ENCODE results near the gene P2RX1.

P2RX1 gene

DNA sequence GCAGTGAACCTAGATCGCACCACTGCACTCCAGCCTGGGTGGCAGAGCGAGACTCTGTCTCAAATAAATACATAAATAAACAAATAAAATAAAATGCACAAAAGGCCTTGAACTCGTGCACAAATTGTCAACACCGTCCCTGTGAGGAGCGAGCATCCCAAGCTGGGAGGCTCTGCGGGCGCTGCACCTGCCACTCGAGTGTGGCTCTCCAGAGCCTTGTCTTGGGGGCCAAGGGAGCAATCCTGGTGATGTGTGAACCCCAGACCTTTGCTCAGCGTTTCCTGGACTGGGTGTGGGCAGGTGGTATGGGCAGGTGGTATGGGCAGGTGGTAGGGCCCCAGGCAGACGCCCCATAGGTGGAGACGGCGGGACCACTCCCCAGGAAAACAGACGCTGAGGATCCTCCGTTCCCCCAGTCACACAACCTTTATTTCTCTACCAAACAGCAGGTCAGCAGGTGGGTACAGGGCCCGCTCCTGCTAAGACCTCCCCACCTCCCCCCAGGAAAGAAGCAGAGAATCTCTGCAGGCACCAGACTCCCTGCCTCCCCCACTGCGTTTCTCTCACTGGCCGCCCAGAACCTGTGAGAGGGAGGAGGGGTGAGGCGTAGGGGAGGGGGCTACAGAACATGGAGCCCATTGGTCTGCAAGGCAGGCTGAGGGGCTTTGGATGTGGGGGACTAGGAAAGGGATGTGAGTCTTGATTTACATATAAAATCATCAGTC lies 7.4 kb upstream of the P2RX1 start:
- DNase-seq: no peak

GRCh38 chr17:3922765-3923164 lies 6.5 kb upstream of the P2RX1 start:
- no peak for DNase-seq

DNA sequence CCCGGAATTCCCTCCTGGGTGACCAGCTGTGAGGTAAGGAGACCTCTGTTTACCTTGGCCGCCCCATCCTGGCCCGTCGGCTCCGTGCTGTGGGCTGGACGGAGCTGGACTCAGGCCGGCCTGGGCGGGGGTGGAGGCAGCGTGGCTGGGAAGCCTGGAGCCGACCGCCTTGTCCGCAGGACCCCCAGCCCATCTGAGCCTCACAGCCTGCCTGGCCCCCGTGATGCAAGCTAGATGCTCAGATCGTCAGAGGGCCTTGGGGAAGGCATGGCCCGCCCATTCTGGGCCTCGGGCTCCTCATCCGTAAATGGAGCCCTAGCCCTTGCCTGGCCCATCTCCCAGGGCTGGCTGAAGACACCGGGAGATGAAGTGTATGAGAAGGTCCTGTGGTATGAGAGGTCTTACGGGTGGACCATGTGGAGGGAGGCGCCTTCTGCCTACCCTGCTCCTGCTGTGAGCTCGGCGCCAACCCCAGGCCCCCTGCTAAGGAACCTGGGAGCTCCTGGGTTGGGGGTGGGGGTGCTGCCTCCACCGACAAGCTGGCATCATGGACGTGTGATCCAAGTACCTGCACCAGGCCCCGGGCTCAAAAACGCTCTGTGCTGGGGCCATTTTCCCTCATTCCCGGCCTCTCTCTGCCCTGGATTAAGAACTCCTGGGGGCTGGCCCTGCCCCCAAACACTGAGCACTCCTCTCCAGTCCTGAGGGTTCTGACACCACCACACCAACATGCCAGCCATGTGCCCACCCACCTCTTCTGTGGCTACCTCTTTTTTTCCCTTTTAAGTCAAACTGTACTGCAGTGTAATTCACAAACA lies 5.4 kb upstream of the P2RX1 start:
- DNase-seq: no peak

DNA sequence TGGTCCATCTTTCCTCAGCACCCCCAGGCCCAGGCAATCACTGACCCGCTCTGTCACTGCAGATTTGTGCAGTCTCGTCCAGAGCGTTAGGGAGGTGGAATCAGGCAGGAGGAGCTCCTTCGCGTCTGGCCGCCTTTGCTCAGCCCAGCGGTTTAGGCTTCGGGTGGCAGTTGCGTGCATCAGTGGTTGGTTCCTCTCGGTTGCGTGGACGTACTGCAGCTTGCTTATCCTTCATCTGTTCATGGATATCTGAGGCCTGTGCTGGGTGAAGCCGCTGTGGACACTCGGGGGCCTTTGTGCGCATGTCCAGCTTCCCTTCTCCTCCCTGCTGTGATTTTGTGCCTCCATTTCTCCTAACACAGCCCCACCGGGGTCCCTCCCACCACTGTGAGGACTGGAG lies 4.7 kb upstream of the P2RX1 start:
- DNase-seq: no peak

DNA sequence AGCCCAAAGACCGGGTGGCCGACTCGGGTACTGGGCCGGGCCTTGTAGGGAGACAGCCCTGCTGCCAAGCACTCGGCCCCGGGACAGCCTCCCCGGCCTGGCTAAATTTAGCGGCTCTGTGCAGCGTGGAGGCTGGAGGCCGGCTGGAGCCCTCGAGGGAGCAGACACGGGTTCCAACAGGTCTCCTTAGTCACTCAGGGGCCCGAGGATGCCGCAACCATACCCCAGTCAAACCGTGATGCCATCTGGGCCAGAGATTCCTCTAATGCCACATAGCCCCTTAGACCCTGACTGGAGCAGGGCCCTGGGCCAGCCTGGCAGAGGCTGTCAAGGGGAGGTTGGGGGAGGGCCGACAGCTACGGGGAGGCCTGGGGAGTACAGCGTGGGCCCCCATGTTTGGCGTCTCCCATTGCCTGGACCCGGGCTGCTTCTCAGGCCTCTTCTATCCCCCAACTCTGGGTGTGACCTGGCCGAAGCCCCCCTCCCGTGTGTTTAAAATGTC lies 2.9 kb upstream of the P2RX1 start:
- no peak for DNase-seq

- no peak for DNase-seq
Observed at GRCh38 chr17:3918372-3919122, 2.3 kb upstream of the P2RX1 start.

DNA sequence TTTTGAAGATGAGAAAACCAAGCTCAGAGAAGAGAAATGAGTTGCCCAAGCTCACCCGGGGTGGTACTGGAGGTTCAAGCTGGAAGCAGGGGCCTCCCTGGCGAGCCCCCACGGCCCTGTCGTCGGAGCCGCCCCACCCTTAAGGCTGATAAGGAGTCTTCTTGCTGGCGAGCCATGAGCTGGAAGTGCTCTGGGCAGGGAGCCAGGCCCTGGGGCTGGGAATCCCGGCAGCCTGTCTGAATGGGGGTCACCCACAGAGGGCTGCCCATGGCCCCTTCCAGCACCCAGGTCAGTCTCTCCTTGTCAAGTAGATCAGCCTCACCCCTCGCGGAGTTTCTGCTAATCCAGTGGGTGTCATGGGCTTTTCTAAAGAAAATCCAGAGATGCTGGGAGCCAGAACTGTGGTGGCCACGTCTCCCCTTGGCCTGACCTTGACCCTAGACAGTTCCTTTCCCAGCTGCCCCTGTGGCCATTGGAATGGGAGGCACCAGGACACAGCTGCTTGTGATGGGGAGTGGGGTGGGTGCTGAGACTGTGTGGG lies 1.2 kb upstream of the P2RX1 start:
- DNase-seq: no peak

DNA sequence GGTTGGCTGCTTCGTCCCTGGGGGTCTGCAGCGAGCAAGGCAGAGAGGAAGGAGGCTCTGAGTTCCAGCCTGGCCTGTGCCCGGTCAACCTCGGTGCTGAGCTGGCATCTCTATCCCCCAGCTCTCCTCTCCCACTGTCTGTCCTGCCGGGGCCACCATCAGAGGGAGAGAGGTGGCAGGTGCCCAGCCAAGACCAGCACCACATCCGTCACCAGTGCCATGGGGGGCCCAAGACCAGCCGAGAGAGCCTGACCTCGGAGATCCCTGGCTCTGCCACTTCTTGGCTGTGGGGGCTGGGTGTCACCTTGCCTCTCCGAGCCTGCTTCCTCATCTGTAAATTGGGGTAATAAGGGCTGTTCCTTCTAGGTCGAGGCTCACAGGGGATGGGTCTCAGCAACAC lies 560 bp upstream of the P2RX1 start:
- no peak for DNase-seq

DNA sequence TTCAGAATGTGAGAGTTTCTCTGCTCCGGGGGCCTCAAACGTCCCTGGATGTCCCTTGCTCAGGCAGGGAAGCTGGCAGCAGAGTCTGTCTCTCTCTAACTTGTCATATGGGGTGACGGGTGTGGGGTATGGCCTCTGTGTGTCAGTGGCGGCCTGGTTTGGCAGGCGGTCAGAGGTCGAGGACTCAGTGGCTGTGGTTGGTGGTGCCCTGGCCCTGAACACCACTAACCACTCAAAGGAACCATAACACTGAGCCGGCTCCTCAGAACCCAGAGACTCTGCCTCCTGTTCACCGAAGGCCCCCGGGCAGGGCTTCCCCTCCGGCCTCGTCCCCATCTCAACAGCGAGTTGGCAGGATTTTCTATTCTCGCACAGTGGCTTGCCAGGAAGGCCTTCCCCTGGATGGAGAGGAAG lies 677 bp downstream of the P2RX1 start:
- no peak for DNase-seq

DNA sequence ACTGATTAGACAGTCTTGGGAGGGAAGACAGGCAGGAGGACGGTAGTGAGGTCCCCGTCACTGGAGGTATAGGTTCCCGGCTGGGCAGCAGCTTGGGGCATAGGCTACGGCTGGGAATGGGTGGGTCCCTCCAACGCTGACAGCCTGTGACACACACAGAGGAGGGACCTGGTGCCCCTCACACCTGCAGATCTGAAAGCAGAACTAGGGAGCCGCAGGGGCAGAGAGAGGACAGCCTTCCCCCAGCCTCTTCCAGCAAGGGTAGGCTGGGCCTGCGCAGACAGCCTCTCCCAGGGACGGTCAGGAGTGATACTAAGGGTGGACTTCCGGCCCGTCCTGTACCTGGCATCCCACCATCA lies 2.0 kb downstream of the P2RX1 start:
- DNase-seq: no peak

DNA sequence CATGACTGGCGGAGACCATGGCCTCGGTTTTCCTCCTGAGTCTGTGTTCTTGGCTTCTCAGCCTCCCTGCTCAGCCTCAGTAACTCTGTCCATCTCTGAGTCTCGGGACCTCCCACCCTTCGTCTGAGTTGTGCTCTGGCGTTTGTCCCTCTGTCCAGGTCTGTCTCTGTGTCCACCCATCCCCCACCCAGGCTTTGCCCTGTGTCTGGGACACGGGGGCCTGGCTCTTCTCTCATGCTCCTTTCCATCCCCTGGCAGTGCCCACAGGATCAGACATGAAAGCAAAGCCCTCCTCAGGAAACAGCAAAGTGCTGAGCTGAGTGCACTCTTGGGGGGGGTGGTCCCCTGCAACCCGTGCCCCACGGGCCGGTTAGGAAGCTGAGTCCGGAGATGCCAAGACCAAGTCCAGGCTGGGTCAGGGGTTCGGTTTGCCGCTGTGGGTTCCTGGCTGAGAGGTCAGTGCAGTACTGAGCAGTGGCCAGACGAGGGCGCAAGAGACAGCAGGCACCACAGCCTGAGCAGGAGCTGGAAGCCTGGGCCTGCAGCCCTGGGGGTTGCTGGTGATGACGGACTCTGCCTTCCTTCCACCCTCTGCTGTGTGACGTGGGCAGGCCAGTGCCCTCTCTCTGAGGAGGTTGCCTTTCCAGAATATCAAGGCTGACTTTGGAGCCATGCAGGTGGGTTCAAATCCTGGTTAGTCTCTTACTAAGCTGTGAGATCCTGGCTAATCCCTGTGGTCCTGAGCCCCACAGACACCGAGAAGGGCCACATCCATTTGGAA lies 2.5 kb downstream of the P2RX1 start:
- DNase-seq: peak; percentile 78

DNA sequence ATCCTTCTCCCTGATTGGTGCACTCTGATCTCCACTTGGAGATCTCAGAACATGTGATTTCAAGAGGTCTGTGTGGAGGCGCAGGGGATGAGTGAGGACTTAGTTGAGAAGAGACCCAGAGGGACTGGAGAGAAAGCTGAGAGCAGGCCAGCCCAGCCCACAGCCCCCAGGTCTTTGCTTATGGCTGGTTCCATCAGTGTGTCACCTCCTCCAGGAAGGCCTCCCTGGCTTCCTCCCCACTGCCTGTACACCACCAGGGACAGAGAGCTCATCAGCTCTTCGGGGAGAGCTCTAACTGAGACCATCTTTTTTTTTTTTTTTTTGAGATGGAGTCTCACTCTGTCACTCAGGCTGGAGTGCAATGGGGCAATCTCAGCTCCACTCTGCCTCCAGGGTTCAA lies 3.4 kb downstream of the P2RX1 start:
- no peak for DNase-seq

GRCh38 chr17:3911271-3912053 lies 4.8 kb downstream of the P2RX1 start:
- DNase-seq: peak; percentile 56

DNA sequence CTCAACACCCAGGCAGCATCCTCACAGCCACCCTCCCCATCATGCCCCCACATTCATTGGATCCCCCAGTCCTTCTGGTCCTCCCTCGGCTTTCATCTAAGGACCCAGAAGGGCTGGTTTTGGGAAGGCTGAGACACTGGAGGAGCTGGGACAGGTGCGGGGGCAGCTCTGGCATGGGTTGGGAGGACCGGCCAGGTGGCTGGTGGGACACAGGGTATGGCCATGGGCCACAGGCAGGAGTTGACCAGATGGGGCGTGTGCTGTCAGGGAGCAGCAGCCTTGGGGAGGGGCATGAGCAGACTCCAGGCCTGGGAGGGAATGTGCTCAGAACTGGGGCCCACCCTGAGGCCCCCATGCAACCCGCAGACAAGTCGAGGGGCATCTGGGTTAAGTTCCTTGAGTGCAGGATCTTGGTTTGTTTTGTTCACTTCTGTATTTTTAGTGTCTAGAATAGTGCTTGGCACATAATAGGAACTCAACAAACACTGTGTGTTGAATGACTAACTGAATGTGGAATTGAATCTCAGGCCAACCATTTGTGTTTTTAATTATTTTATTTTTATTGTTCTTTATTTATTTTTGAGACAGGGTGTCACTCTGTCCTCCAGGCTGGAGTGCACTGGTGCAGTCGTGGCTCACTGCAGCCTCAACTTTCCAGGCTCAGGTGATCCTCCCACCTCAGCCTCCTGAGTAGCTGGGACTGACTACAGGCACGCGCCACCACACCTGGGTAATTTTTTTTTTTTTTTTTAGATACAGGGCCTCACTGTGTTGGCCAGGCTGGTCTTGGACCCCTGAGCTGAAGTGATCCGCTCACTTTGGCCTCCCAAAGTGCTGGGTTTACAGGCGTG lies 5.6 kb downstream of the P2RX1 start:
- no peak for DNase-seq

DNA sequence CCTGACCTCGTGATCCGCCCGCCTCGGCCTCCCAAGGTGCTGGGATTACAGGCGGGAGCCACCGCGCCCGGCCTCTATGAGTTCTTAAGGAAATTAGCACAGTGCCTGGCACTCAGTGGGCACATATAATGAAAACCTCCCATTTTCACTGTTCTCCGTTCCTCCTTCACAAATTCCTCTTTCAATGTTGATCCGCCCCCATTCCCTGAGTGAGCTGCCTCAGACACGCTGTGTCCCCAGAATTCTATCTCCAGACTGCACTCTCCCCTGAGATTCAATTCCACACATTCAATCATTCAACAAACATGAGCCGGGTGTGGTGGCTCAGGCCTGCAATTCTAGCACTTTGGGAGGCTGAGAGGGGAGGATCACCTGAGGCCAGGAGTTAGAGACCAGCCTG lies 7.0 kb downstream of the P2RX1 start:
- DNase-seq: no peak

GRCh38 chr17:3907483-3908216 lies 8.6 kb downstream of the P2RX1 start:
- no peak for DNase-seq

- DNase-seq: no peak
Observed at GRCh38 chr17:3906881-3907280, 9.4 kb downstream of the P2RX1 start.

- DNase-seq: no peak
Observed at GRCh38 chr17:3905017-3905520, 11.2 kb downstream of the P2RX1 start.

- DNase-seq: no peak
Observed at GRCh38 chr17:3904501-3904900, 11.8 kb downstream of the P2RX1 start.

DNA sequence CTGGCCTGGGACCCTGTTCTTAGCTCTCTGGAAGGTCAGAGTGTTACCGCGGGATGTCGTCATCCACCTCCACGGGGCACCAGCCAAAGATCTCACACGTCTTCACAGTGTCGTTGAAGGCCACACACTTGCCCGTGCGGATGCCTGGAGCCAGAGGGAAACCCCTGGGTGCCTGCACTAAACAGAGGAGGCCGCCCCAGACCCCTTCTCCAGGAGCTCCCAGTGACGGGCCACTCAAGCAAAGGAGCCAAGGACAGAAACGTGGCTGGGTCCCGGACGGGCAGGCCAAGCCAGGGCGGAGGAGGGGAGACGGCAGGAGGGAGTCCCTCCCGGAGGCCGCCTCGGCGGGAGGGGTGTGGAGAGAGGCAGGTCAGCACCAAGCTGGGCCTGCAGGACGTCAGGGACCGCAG lies 12.4 kb downstream of the P2RX1 start:
- no peak for DNase-seq
